GM12874 (cell line): ENCODE measurements around the gene CCDC171.

ENCODE experiments used
- TF ChIP-seq, protein P1 (sequence below): IDR thresholded peaks from 2 replicates; pipeline ENCODE4 v1.5.1; 2011; ENCODE audit warnings: low read depth, mild to moderate bottlenecking, control low read depth, low read length, moderate library complexity; ENCODE audit not compliant: insufficient read depth

CCDC171 gene

DNA sequence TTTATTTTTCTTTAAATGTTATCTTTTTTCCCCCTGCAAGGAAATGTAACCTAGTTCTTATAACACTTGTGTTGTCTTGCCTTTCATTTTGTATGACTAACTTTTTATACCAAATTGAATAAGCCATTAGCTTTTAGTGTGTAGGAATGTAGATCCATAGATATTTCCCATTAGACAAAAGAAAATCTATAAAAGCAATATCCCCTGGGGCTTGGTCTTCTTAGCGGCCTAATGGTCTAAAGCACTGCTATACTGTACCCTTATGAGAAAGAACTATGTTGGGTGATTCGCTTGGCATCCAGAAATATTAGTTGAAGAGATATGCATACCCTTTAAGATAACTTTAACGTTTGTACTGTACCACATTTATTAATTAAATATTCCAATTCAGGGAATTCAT, 289.2 kb downstream of the CCDC171 start:
- TF ChIP-seq, protein P1, sequence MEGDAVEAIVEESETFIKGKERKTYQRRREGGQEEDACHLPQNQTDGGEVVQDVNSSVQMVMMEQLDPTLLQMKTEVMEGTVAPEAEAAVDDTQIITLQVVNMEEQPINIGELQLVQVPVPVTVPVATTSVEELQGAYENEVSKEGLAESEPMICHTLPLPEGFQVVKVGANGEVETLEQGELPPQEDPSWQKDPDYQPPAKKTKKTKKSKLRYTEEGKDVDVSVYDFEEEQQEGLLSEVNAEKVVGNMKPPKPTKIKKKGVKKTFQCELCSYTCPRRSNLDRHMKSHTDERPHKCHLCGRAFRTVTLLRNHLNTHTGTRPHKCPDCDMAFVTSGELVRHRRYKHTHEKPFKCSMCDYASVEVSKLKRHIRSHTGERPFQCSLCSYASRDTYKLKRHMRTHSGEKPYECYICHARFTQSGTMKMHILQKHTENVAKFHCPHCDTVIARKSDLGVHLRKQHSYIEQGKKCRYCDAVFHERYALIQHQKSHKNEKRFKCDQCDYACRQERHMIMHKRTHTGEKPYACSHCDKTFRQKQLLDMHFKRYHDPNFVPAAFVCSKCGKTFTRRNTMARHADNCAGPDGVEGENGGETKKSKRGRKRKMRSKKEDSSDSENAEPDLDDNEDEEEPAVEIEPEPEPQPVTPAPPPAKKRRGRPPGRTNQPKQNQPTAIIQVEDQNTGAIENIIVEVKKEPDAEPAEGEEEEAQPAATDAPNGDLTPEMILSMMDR: no peak

DNA sequence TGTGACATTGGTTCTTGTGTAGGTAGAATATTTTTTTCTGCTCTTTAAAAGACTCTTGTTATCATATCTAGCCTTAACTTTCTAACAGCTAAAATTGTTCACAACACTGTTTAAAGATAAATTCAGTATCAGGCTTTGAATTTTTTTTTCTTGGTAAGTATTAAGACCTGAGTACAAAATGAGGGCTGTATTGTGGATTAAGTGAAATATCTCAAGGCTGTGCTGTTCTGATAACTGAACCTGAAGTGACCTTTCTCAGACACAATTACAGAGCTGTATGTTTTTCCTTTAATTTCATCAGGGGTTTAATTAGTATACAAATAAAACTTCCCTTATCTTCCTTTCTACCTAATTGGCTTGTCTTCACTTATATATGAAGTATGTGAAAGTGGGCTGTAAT, 290.5 kb downstream of the CCDC171 start:
- TF ChIP-seq, protein P1: no peak

DNA sequence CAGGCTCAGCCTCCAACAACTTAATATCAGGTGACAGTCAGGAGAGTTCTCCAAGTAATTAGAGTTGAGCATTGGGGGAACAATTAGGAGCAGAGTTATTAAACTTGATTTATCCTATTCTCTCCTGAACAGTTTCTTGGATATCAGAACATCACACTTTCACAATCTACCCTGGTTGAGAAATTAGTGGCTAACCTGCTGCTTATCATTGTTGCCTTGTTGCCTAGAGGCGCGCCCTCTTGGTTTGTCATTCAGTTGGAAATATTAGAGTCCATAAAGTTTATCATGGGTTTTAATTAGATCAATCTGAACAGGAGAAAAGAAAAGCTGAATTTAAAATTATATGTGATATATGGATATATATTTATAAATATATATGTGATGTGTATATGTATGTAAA, 291.1 kb downstream of the CCDC171 start:
- TF ChIP-seq, protein P1: no peak

DNA sequence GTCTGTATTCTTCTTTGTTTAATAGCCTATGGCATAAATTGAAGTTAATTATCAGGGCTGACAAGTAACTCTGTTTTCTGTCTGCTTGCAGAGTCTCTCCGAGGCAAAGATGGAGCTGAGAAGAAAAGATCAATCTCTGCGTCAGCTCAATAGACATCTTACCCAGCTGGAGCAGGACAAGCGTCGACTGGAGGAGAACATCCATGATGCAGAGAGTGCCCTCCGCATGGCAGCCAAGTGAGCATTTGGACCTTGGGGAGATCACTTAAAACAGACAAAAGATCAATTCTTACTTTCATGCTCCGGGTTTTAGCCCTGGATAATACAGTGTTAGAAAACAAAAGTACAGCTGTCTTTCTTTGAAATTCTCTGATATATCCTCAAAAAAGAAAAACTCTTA, 293.8 kb downstream of the CCDC171 start:
- TF ChIP-seq, protein P1: no peak

DNA sequence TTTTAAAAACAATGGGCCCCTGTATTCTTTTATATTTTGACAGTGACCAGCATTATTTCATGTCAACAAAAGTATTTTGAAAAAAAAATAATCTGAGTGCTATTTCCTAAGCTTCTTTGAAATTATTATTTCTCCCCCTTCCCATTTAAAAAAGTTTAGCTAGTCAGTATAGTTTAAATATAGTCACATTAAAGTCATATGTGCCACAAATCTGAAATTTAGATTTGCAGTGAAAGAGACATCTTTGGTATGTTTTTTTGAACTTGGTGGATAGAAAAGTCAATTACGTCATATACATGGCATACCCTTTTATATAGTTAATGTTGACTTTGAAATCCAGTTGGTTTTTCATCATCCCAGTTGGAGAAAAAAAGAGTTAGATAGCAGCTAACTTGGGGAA, 297.0 kb downstream of the CCDC171 start:
- TF ChIP-seq, protein P1: no peak

DNA sequence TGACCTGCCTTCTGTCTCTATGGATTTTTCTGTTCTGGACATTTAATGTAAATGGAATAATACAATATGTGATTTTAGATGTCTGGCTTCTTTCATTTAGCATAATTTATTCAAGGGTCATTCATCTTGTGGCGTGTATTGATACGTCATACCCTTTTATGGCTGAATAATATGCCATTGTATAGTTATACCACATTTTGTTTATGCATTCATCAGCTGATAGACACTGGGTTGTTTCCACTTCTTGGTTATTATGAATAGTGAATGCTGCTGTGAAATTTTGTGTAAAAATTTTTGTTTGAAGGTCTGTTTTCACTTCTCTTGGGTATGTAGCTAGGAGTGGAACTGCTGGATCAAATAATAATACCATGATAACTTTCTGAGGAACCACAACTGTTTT, 298.9 kb downstream of the CCDC171 start:
- TF ChIP-seq, protein P1: no peak

DNA sequence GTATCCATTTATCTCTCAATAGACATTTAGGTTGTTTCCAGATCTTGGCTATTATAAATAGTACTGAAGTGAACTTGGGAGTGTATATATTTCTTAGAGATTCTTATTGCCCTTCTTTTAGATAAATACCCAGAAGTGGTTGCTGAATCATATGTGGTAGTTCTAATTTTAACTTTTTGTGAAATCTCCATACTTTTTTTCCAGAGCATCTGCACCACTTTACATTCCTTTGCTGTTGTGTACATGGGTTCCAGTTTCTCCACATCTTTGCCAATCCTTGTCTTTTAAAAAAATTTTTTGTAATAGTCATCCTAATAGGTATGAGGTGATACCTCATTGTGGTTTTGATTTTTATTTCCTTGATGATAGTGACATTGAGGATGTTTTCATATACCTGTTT, 303.7 kb downstream of the CCDC171 start:
- TF ChIP-seq, protein P1: no peak

DNA sequence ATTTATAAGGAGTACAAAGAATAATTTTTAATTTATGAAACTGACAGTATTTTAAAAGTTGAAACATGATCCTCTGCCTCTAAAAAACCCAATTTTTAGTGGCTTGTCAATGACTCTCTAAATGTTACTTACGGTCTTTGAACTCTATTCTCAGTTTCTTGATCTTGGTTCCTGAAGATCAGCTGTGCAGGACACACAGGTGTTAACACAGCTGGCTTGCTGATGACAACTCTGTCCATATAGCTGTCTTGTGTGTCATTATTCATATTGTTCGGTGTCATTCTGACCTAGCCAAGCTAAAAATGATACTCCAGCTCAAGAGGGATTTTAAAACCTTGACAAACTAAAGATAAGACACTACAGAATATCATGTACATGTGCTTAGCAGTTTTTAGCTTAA, 314.5 kb downstream of the CCDC171 start:
- TF ChIP-seq, protein P1: no peak
